ENCODE measurements around the gene DESI1. TPM values are rescaled to one million over a fixed set of nuclear protein-coding genes. Genes with fewer than 3 reads are reported as not detected.

Gene DESI1
- total RNA-seq, 1 experiment from 2014 or later, result 30.2 TPM

DNA sequence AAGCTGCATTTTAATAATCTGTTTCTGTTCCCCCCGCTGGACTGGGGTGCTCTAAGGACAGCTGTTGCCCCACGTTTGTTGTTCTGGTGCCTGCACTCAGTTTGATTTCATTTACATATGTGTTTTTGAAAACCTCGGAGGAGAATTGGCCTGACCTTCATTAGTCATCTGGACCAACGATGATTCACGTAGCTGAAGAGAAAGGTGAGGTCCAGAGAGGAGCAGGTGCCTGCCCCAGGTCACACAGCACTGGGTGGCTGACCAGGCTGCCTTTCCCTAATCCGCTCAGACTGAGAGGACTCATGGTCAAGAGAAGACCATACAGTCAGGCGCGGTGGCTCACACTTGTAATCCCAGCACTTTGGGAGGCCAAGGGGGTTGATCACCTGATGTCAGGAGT lies 56.3 kb downstream of the DESI1 start:
- no peak overlapping the region for H2BK12ac ChIP-seq (ENCODE audit: insufficient read length, low read depth, low read length)
- peaks cover 38 to 41% of the 10 kb centered on the region in 2 experiments for H3K4me1 Mint-ChIP-seq
- no peaks in the 10 kb centered on the region for H3K9me3 Mint-ChIP-seq
- no peak overlapping the region for H4K8ac ChIP-seq (replicated peaks; ENCODE audit: insufficient read length, low read depth, low read length)
- no peak overlapping the region for H2BK5ac ChIP-seq (ENCODE audit: insufficient read length, low read length)
- H3K56ac ChIP-seq (ENCODE audit: insufficient read length, low read depth, low read length), result no peak overlapping the region
- no CpG with 5 or more reads among the region's 8 CpGs for WGBS (ENCODE audit: extremely low coverage, insufficient read length, low lambda C conversion rate)
- no peak overlapping the region for H3K18ac ChIP-seq (ENCODE audit: insufficient read length, low read depth, low read length)
- peaks cover 7% of the 10 kb centered on the region; the same call in 1 of the 2 replicates for H3K27me3 Mint-ChIP-seq (ENCODE audit: low read depth)
- no peaks in the 10 kb centered on the region for H3K79me1 ChIP-seq (ENCODE audit: insufficient read depth, low read depth, low read length, poor library complexity, severe bottlenecking)
- no peaks in the 10 kb centered on the region for H3K79me2 ChIP-seq (ENCODE audit: insufficient read depth, low read length)
- no peaks in the 10 kb centered on the region for H3K23me2 ChIP-seq (ENCODE audit: insufficient read length, low read depth, low read length, poor library complexity, severe bottlenecking)
- no peaks in the 10 kb centered on the region for H4K20me1 ChIP-seq (ENCODE audit: control insufficient read depth, insufficient read depth, insufficient read length)
- no peak for DNase-seq
- no peaks in the 10 kb centered on the region; a peak in 1 of 7 replicates for H3K36me3 Mint-ChIP-seq (ENCODE audit: insufficient read depth in 1 of 3, low read depth in 3 of 3)
- H3T11ph ChIP-seq (ENCODE audit: low read length), result no peak overlapping the region
- no peak overlapping the region for H4K91ac ChIP-seq (ENCODE audit: insufficient read length, low read depth, low read length)
- no peak overlapping the region for H2BK15ac ChIP-seq (ENCODE audit: low read depth, low read length)
- TF ChIP-seq, protein P1, sequence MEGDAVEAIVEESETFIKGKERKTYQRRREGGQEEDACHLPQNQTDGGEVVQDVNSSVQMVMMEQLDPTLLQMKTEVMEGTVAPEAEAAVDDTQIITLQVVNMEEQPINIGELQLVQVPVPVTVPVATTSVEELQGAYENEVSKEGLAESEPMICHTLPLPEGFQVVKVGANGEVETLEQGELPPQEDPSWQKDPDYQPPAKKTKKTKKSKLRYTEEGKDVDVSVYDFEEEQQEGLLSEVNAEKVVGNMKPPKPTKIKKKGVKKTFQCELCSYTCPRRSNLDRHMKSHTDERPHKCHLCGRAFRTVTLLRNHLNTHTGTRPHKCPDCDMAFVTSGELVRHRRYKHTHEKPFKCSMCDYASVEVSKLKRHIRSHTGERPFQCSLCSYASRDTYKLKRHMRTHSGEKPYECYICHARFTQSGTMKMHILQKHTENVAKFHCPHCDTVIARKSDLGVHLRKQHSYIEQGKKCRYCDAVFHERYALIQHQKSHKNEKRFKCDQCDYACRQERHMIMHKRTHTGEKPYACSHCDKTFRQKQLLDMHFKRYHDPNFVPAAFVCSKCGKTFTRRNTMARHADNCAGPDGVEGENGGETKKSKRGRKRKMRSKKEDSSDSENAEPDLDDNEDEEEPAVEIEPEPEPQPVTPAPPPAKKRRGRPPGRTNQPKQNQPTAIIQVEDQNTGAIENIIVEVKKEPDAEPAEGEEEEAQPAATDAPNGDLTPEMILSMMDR (conservative IDR thresholded peaks at IDR 0.05), result no peak
- H3K4me3 Mint-ChIP-seq, result no peak overlapping the region
- peak overlapping the region in 1 of 3 experiments; percentile 36; a peak in 2 of 7 replicates for H3K27ac Mint-ChIP-seq
- H3K9me3 ChIP-seq (ENCODE audit: control insufficient read depth, low read depth, low read length), result no peaks in the 10 kb centered on the region
- H2AFZ ChIP-seq (ENCODE audit: low read length), result no peak overlapping the region
- no peak overlapping the region for H3K9ac ChIP-seq (ENCODE audit: extremely low read depth, insufficient read length, low read length)
- no peak overlapping the region for H3K4ac ChIP-seq (ENCODE audit: low read depth, low read length)
- no peak overlapping the region for H3K23ac ChIP-seq (ENCODE audit: insufficient read length, low read depth, low read length)
- H3K27ac ChIP-seq (ENCODE audit: insufficient read length, low read depth, low read length), result no peak overlapping the region
- H3K4me2 ChIP-seq (ENCODE audit: insufficient read depth, insufficient read length, low read length), result no peak overlapping the region
- H2AK5ac ChIP-seq (ENCODE audit: insufficient read length, low read length), result no peak overlapping the region
- no peak overlapping the region for H2BK20ac ChIP-seq (ENCODE audit: low read depth, low read length, poor library complexity, severe bottlenecking)
- no peak overlapping the region for H2BK120ac ChIP-seq (ENCODE audit: low read depth, low read length, poor library complexity, severe bottlenecking)
- no peak overlapping the region for H4K5ac ChIP-seq (ENCODE audit: insufficient read length, low read depth, low read length)
- H3K4me1 ChIP-seq (ENCODE audit: insufficient read depth, low read length), result peaks cover 3% of the 10 kb centered on the region; the same call in 1 of the 2 replicates
- no peak overlapping the region for H3K14ac ChIP-seq (ENCODE audit: insufficient read depth, low read length)
- no peaks in the 10 kb centered on the region for H3K27me3 ChIP-seq (ENCODE audit: insufficient read depth, low read length)

All from H9 (cell line).